ENCODE results near the gene RAP1GAP. TPM values are rescaled to one million over a fixed set of nuclear protein-coding genes. Genes with fewer than 3 reads are reported as not detected.

The RAP1GAP gene
- total and polyA plus RNA-seq, 2 of the 13 experiments (the other 11 are each of a cell fraction or from before 2014, with no cell fraction given), result 11.9 to 37.5 TPM

DNA sequence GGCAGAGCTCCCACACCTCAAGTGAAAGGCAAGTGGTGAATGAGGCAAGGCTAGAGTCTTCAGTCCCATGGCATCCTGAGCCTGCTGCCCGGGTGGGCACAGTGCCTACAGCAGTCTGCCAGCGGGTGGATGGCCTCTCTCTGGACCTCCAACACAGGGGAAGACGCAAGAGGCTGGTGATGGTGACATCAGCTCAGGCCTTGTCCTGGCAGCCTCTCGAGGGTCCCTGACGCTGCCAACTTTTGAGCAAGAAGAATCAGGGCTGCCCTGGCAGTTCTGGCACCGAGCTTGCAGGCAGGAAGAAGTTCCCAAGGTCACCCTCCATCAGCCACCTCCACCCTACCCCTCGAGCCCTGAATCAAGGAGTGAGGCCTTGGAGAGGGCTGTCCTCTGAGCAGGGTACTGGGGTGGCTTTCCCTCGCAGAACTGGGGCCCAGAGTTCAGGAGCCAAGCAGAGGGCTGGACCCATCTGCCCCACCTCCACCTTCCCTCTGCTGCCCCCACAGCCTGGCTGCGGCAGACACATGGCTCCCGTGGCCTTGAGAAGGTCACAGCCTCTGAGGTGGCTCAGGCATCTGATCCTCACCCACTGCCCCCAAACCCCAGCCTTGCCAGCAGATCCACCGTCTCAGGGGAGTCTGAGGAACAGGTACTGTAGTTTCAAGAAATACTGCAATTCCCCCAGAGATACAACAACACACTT lies 5.8 kb downstream of the RAP1GAP start:
- intact Hi-C loops (cut with micrococcal nuclease; ENCODE audit: unreplicated experiment) (no loop called here), in situ Hi-C loops (cut with HindIII; ENCODE audit: extremely low pct_ligation_motif_present, low pct_unique_long_range_greater_than_20kb) (no loop called here)
- Histone ChIP-seq H3K79me2 (ENCODE audit: insufficient read depth, low read length) (peaks cover 7% of the 10 kb centered on the region), H3K4me2 (ENCODE audit: low read depth, low read length) (no peak overlapping the region), H3K36me3 (replicated peaks in 1 of 2; ENCODE audit: control insufficient read depth in 1 of 2, insufficient read depth in 2 of 2, low read length in 2 of 2) (peaks cover 2 to 13% of the 10 kb centered on the region in 2 experiments; a peak in 3 of 5 replicates), H2AFZ (ENCODE audit: low read length) (no peak overlapping the region), H3K9me3 (ENCODE audit: low read length) (no peaks in the 10 kb centered on the region), H3K27me3 (ENCODE audit: control insufficient read depth in 1 of 2, insufficient read depth in 2 of 2, low read length in 2 of 2) (no peaks in the 10 kb centered on the region), H3K4me1 (ENCODE audit: insufficient read depth, low read length) (peaks cover 58% of the 10 kb centered on the region), H3K4me3 (replicated peaks in 1 of 3; ENCODE audit: insufficient read depth in 1 of 3, low read depth in 2 of 3, low read length in 3 of 3) (no peak overlapping the region), H4K20me1 (ENCODE audit: insufficient read depth, low read length) (peaks cover 30% of the 10 kb centered on the region), H3K9ac (ENCODE audit: insufficient read depth, low read depth, low read length) (no peak overlapping the region), H3K27ac (ENCODE audit: extremely low read length, insufficient read depth, low read length) (no peak overlapping the region)
- no TSS peak for BruUV-seq (replicated peaks)
- DNase-seq (ENCODE audit: low spot score) (no peak), FAIRE-seq (no peak), ATAC-seq (peak; percentile 28)
- POLR2A ChIA-PET, result no interaction called here
- CTCF ChIA-PET (ENCODE audit: low intra/inter-chr PET ratio, low total read pairs), result no interaction called here
- 46% methylated on average over 3 of the region's 11 CpGs for WGBS (ENCODE audit: low lambda C conversion rate)
- no peak for TF ChIP-seq ZNF615 (CRISPR knock-in tag; IDR thresholded peaks at IDR 0.05; ENCODE audit: borderline replicate concordance)
- no peak for TF ChIP-seq ZNF790 (CRISPR knock-in tag; IDR thresholded peaks at IDR 0.05; ENCODE audit: borderline replicate concordance)
- no peak for TF ChIP-seq CHD4 (IDR thresholded peaks at IDR 0.05; ENCODE audit: borderline replicate concordance, low read length)
- TF ChIP-seq MTA1 (CRISPR knock-in tag; IDR thresholded peaks at IDR 0.05; ENCODE audit: borderline replicate concordance), result no peak
- TF ChIP-seq SALL1 (CRISPR knock-in tag; IDR thresholded peaks at IDR 0.05), result 0 out of 2 replicates have a peak, but pooled peaks have one; percentile 26
- TF ChIP-seq, protein P1, sequence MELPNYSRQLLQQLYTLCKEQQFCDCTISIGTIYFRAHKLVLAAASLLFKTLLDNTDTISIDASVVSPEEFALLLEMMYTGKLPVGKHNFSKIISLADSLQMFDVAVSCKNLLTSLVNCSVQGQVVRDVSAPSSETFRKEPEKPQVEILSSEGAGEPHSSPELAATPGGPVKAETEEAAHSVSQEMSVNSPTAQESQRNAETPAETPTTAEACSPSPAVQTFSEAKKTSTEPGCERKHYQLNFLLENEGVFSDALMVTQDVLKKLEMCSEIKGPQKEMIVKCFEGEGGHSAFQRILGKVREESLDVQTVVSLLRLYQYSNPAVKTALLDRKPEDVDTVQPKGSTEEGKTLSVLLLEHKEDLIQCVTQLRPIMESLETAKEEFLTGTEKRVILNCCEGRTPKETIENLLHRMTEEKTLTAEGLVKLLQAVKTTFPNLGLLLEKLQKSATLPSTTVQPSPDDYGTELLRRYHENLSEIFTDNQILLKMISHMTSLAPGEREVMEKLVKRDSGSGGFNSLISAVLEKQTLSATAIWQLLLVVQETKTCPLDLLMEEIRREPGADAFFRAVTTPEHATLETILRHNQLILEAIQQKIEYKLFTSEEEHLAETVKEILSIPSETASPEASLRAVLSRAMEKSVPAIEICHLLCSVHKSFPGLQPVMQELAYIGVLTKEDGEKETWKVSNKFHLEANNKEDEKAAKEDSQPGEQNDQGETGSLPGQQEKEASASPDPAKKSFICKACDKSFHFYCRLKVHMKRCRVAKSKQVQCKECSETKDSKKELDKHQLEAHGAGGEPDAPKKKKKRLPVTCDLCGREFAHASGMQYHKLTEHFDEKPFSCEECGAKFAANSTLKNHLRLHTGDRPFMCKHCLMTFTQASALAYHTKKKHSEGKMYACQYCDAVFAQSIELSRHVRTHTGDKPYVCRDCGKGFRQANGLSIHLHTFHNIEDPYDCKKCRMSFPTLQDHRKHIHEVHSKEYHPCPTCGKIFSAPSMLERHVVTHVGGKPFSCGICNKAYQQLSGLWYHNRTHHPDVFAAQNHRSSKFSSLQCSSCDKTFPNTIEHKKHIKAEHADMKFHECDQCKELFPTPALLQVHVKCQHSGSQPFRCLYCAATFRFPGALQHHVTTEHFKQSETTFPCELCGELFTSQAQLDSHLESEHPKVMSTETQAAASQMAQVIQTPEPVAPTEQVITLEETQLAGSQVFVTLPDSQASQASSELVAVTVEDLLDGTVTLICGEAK (IDR thresholded peaks at IDR 0.05), result no peak
- TF ChIP-seq, protein P1 (CRISPR knock-in tag; IDR thresholded peaks at IDR 0.05), result no peak
- TF ChIP-seq BRD4 (CRISPR knock-in tag; IDR thresholded peaks at IDR 0.05), result no peak
- TF ChIP-seq PLRG1 (conservative IDR thresholded peaks at IDR 0.05), result no peak
- no peak for TF ChIP-seq E2F1 (CRISPR knock-in tag; IDR thresholded peaks at IDR 0.05)
- TF ChIP-seq SUZ12 (IDR thresholded peaks at IDR 0.05; ENCODE audit: low read depth, low read length), result no peak
- TF ChIP-seq ZNF484 (CRISPR knock-in tag; IDR thresholded peaks at IDR 0.05; ENCODE audit: borderline replicate concordance, low read depth), result no peak
- TF ChIP-seq MAX (IDR thresholded peaks at IDR 0.05), result peak; percentile 28; the same call in 1 of the 2 replicates
- TF ChIP-seq NKX3-1 (CRISPR knock-in tag; IDR thresholded peaks at IDR 0.05), result no peak
- peak; percentile 43; the same call in 1 of the 2 replicates for TF ChIP-seq SAP130 (CRISPR knock-in tag; IDR thresholded peaks at IDR 0.05; ENCODE audit: low read depth)
- no peak for TF ChIP-seq FOXA3 (CRISPR knock-in tag; IDR thresholded peaks at IDR 0.05)

Data from HepG2 (cell line).